BJ (cell line): ENCODE data around the gene TMEM120B. TPM values are rescaled to one million over a fixed set of nuclear protein-coding genes. Genes with fewer than 3 reads are reported as not detected.

ENCODE experiments used
- CTCF ChIA-PET: fragments of 350-600 bp; formaldehyde crosslinking; extraction: SDS; loops from one replicate; lab custom pipeline; 2021; ENCODE audit warnings: antibody characterized with exemption, inconsistent platforms; lab: Yijun Ruan, JAX
- POLR2A ChIA-PET: fragments of 300-600 bp; sonication (Branson Sonifier 250); formaldehyde crosslinking; extraction: SDS; loops from one replicate; lab custom pipeline; 2021; ENCODE audit warnings: antibody characterized with exemption; lab: Charles Lee
- DNase-seq: peaks from one replicate; pipeline ENCODE4 v3.0.0-alpha.2; 2011; ENCODE audit warnings: low read depth
- H3K27me3 ChIP-seq: 2 replicates; pipeline ENCODE4 v1.6.0; 2011; ENCODE audit warnings: low read length; ENCODE audit not compliant: control insufficient read depth, insufficient read depth
- H3K36me3 ChIP-seq: 2 replicates; pipeline ENCODE4 v1.5.1; 2011; ENCODE audit warnings: low read length; ENCODE audit not compliant: control insufficient read depth, insufficient read depth
- H3K4me3 ChIP-seq: 2 replicates; pipeline ENCODE4 v1.5.1; 2011; ENCODE audit warnings: low read depth, mild to moderate bottlenecking, control low read depth, low read length
- CTCF ChIP-seq: IDR thresholded peaks from 2 replicates; pipeline ENCODE4 v1.5.1; 2011; ENCODE audit warnings: low read depth, mild to moderate bottlenecking, control low read depth, inconsistent platforms, low read length, moderate library complexity; ENCODE audit not compliant: insufficient read depth
- polyA plus RNA-seq: library from polyadenylated mRNA; depleted of rRNA; stranded (reverse); fragments of >200 nt; gene quantifications from 2 replicates; pipeline ENCODE4 v1.2.3, GENCODE V29; 2011

TMEM120B gene
- polyA plus RNA-seq, 1 experiment: 11.4 TPM

GRCh38 chr12:121811434-121812319, 99.1 kb downstream of the TMEM120B start:
- H3K36me3 ChIP-seq: peaks cover 49% of the 10 kb centered on the region
- CTCF ChIA-PET: interaction anchor here (0.6 to 13.6 kb wide), 28 partner anchors 9 to 339 kb away, joined by 3 to 467 read pairs (median 4); partner anchors contain the start of genes PSMD9, RHOF and SETD1B
- H3K27me3 ChIP-seq: no peaks in the 10 kb centered on the region
- no peak for DNase-seq
- H3K4me3 ChIP-seq: peak overlapping the region; percentile 77
- POLR2A ChIA-PET: interaction anchor here (1.0 to 1.3 kb wide), 2 partner anchors 9 to 17 kb away, joined by 4 to 8 read pairs; no protein-coding TSS in a partner anchor
- peak; percentile 54 for TF ChIP-seq CTCF

- TF ChIP-seq CTCF: no peak; the same call in 1 of the 2 replicates
- ChIA-PET POLR2A (interaction anchor here (1.0 to 1.3 kb wide), 2 partner anchors 10 to 18 kb away, joined by 4 to 8 read pairs; no protein-coding TSS in a partner anchor), CTCF (interaction anchor here (0.6 to 13.6 kb wide), 26 partner anchors 8 to 340 kb away, joined by 3 to 467 read pairs (median 5); partner anchors contain the start of genes PSMD9, RHOF and SETD1B)
- Histone ChIP-seq H3K4me3 (peak overlapping the region; percentile 77), H3K27me3 (no peaks in the 10 kb centered on the region), H3K36me3 (peaks cover 55% of the 10 kb centered on the region)
- DNase-seq: no peak
Measured at GRCh38 chr12:121812320-121812871, 99.8 kb downstream of the TMEM120B start.

- no peak for DNase-seq
- H3K27me3 ChIP-seq: no peaks in the 10 kb centered on the region
- no peak for TF ChIP-seq CTCF
- peaks cover 54% of the 10 kb centered on the region for H3K36me3 ChIP-seq
- H3K4me3 ChIP-seq: peak overlapping the region; percentile 77
- CTCF ChIA-PET: interaction anchor here (0.6 to 13.6 kb wide), 13 partner anchors 14 to 119 kb away, joined by 3 to 467 read pairs (median 6); partner anchors contain the start of genes PSMD9, RHOF and SETD1B
- POLR2A ChIA-PET: no interaction called here
Measured at GRCh38 chr12:121812921-121813896, 100.7 kb downstream of the TMEM120B start.

- POLR2A ChIA-PET: no interaction called here
- peaks cover 49% of the 10 kb centered on the region for H3K36me3 ChIP-seq
- DNase-seq: no peak
- no peak for TF ChIP-seq CTCF
- H3K4me3 ChIP-seq: no peak overlapping the region
- H3K27me3 ChIP-seq: no peaks in the 10 kb centered on the region
- CTCF ChIA-PET: interaction anchor here (13.6 kb wide), 1 partner anchor 17 kb away, joined by 467 read pairs; the partner anchor contains the start of genes RHOF and SETD1B
Measured at GRCh38 chr12:121813951-121814350, 101.4 kb downstream of the TMEM120B start.
